ENCODE data around the gene TARS1.

The TARS1 gene

GRCh38 chr5:33411498-33411897 is 29.3 kb upstream of the TARS1 start:
- no peaks in the 10 kb centered on the region for H3K79me1 ChIP-seq (ENCODE audit: low read length)
- DNase-seq: no peak
- peaks cover 2% of the 10 kb centered on the region in 2 experiments for H3K4me1 ChIP-seq (ENCODE audit: control insufficient read depth in 1 of 2, insufficient read depth in 2 of 2, low read length in 2 of 2)
- no peak overlapping the region for H3K4ac ChIP-seq (ENCODE audit: low read depth, low read length)
- H4K8ac ChIP-seq (ENCODE audit: low read depth, low read length): no peak overlapping the region
- H3K18ac ChIP-seq (ENCODE audit: low read length): no peak overlapping the region
- no peak overlapping the region for H3K9ac ChIP-seq (ENCODE audit: low read length)
- H2AK5ac ChIP-seq (ENCODE audit: low read length): no peak overlapping the region
- no peak overlapping the region for H3K14ac ChIP-seq (ENCODE audit: low read length)
- H2BK120ac ChIP-seq (ENCODE audit: insufficient read depth, low read length, poor library complexity): no peak overlapping the region
- no peak overlapping the region for H4K91ac ChIP-seq (ENCODE audit: low read depth, low read length)
- H2BK5ac ChIP-seq (ENCODE audit: low read depth, low read length, poor library complexity): no peak overlapping the region
- H2AFZ ChIP-seq (ENCODE audit: insufficient read depth, low read length, poor library complexity): no peak overlapping the region
- no peak overlapping the region for H3K27ac ChIP-seq (ENCODE audit: low read depth, low read length)
- no CpG with 5 or more reads among the region's 1 CpG for WGBS (ENCODE audit: extremely low coverage, insufficient coverage, insufficient read length)
- no peaks in the 10 kb centered on the region for H3K9me3 ChIP-seq (ENCODE audit: insufficient read depth, low read depth, low read length)
- H4K12ac ChIP-seq (ENCODE audit: low read depth, low read length): no peak overlapping the region
- no peak overlapping the region for H3K4me3 ChIP-seq (ENCODE audit: low read depth, low read length)
- no peak overlapping the region for H2BK12ac ChIP-seq (ENCODE audit: low read length)
- H3K27me3 ChIP-seq (ENCODE audit: insufficient read depth, low read length): no peaks in the 10 kb centered on the region
- no peak overlapping the region for H3K23ac ChIP-seq (ENCODE audit: low read length)
- no peaks in the 10 kb centered on the region for H3K79me2 ChIP-seq (ENCODE audit: control insufficient read depth, insufficient read depth, low read length, poor library complexity)
- no peaks in the 10 kb centered on the region for H3K36me3 ChIP-seq (ENCODE audit: control insufficient read depth in 1 of 2, insufficient read depth in 2 of 2, low read length in 2 of 2)
- H3K4me2 ChIP-seq (ENCODE audit: low read length): no peak overlapping the region

GRCh38 chr5:33415811-33416354 is 24.9 kb upstream of the TARS1 start:
- no peak overlapping the region for H2BK120ac ChIP-seq (ENCODE audit: insufficient read depth, low read length, poor library complexity)
- H3K9ac ChIP-seq (ENCODE audit: low read length): no peak overlapping the region
- no CpG with 5 or more reads among the region's 4 CpGs for WGBS (ENCODE audit: extremely low coverage, insufficient coverage, insufficient read length)
- H4K8ac ChIP-seq (ENCODE audit: low read depth, low read length): no peak overlapping the region
- no peak overlapping the region for H4K12ac ChIP-seq (ENCODE audit: low read depth, low read length)
- H3K36me3 ChIP-seq (ENCODE audit: control insufficient read depth in 1 of 2, insufficient read depth in 2 of 2, low read length in 2 of 2): no peaks in the 10 kb centered on the region
- H3K4me3 ChIP-seq (ENCODE audit: low read depth, low read length): no peak overlapping the region
- no peaks in the 10 kb centered on the region for H3K4me1 ChIP-seq (ENCODE audit: control insufficient read depth in 1 of 2, insufficient read depth in 2 of 2, low read length in 2 of 2)
- H3K79me2 ChIP-seq (ENCODE audit: control insufficient read depth, insufficient read depth, low read length, poor library complexity): no peaks in the 10 kb centered on the region
- H2AK5ac ChIP-seq (ENCODE audit: low read length): no peak overlapping the region
- H2BK5ac ChIP-seq (ENCODE audit: low read depth, low read length, poor library complexity): no peak overlapping the region
- no peak overlapping the region for H2AFZ ChIP-seq (ENCODE audit: insufficient read depth, low read length, poor library complexity)
- no peaks in the 10 kb centered on the region for H3K79me1 ChIP-seq (ENCODE audit: low read length)
- no peaks in the 10 kb centered on the region for H3K27me3 ChIP-seq (ENCODE audit: insufficient read depth, low read length)
- H4K91ac ChIP-seq (ENCODE audit: low read depth, low read length): no peak overlapping the region
- H3K9me3 ChIP-seq (ENCODE audit: insufficient read depth, low read depth, low read length): no peaks in the 10 kb centered on the region
- H3K4me2 ChIP-seq (ENCODE audit: low read length): no peak overlapping the region
- no peak overlapping the region for H3K23ac ChIP-seq (ENCODE audit: low read length)
- no peak overlapping the region for H3K14ac ChIP-seq (ENCODE audit: low read length)
- no peak overlapping the region for H2BK12ac ChIP-seq (ENCODE audit: low read length)
- no peak overlapping the region for H3K27ac ChIP-seq (ENCODE audit: low read depth, low read length)
- DNase-seq: no peak
- no peak overlapping the region for H3K18ac ChIP-seq (ENCODE audit: low read length)
- no peak overlapping the region for H3K4ac ChIP-seq (ENCODE audit: low read depth, low read length)

- Histone ChIP-seq H3K4me1 (ENCODE audit: control insufficient read depth in 1 of 2, insufficient read depth in 2 of 2, low read length in 2 of 2) (no peaks in the 10 kb centered on the region), H4K12ac (ENCODE audit: low read depth, low read length) (no peak overlapping the region), H2BK5ac (ENCODE audit: low read depth, low read length, poor library complexity) (no peak overlapping the region), H3K9ac (ENCODE audit: low read length) (no peak overlapping the region), H2BK120ac (ENCODE audit: insufficient read depth, low read length, poor library complexity) (no peak overlapping the region), H3K4me2 (ENCODE audit: low read length) (no peak overlapping the region), H3K36me3 (ENCODE audit: control insufficient read depth in 1 of 2, insufficient read depth in 2 of 2, low read length in 2 of 2) (no peaks in the 10 kb centered on the region), H2AFZ (ENCODE audit: insufficient read depth, low read length, poor library complexity) (no peak overlapping the region), H3K4me3 (ENCODE audit: low read depth, low read length) (no peak overlapping the region), H3K9me3 (ENCODE audit: insufficient read depth, low read depth, low read length) (no peaks in the 10 kb centered on the region), H3K79me2 (ENCODE audit: control insufficient read depth, insufficient read depth, low read length, poor library complexity) (no peaks in the 10 kb centered on the region), H3K79me1 (ENCODE audit: low read length) (no peaks in the 10 kb centered on the region), H3K4ac (ENCODE audit: low read depth, low read length) (no peak overlapping the region), H3K18ac (ENCODE audit: low read length) (no peak overlapping the region), H4K91ac (ENCODE audit: low read depth, low read length) (no peak overlapping the region), H3K27ac (ENCODE audit: low read depth, low read length) (no peak overlapping the region), H3K14ac (ENCODE audit: low read length) (no peak overlapping the region), H2AK5ac (ENCODE audit: low read length) (no peak overlapping the region), H3K27me3 (ENCODE audit: insufficient read depth, low read length) (no peaks in the 10 kb centered on the region), H3K23ac (ENCODE audit: low read length) (no peak overlapping the region), H2BK12ac (ENCODE audit: low read length) (no peak overlapping the region), H4K8ac (ENCODE audit: low read depth, low read length) (no peak overlapping the region)
- DNase-seq: no peak
Observed at GRCh38 chr5:33417632-33418031, 23.1 kb upstream of the TARS1 start.

- H2BK12ac ChIP-seq (ENCODE audit: low read length): no peak overlapping the region
- no peak for DNase-seq
- no peak overlapping the region for H2BK5ac ChIP-seq (ENCODE audit: low read depth, low read length, poor library complexity)
- H4K91ac ChIP-seq (ENCODE audit: low read depth, low read length): no peak overlapping the region
- H3K36me3 ChIP-seq (ENCODE audit: control insufficient read depth in 1 of 2, insufficient read depth in 2 of 2, low read length in 2 of 2): no peaks in the 10 kb centered on the region
- no peaks in the 10 kb centered on the region for H3K27me3 ChIP-seq (ENCODE audit: insufficient read depth, low read length)
- no peaks in the 10 kb centered on the region for H3K4me1 ChIP-seq (ENCODE audit: control insufficient read depth in 1 of 2, insufficient read depth in 2 of 2, low read length in 2 of 2)
- no peaks in the 10 kb centered on the region for H3K79me2 ChIP-seq (ENCODE audit: control insufficient read depth, insufficient read depth, low read length, poor library complexity)
- no peak overlapping the region for H3K4me2 ChIP-seq (ENCODE audit: low read length)
- no peak overlapping the region for H2AFZ ChIP-seq (ENCODE audit: insufficient read depth, low read length, poor library complexity)
- WGBS (ENCODE audit: extremely low coverage, insufficient coverage, insufficient read length): 100% methylated on average over 1 of the region's 5 CpGs
- no peak overlapping the region for H4K12ac ChIP-seq (ENCODE audit: low read depth, low read length)
- no peak overlapping the region for H2AK5ac ChIP-seq (ENCODE audit: low read length)
- H2BK120ac ChIP-seq (ENCODE audit: insufficient read depth, low read length, poor library complexity): no peak overlapping the region
- H3K18ac ChIP-seq (ENCODE audit: low read length): no peak overlapping the region
- H3K79me1 ChIP-seq (ENCODE audit: low read length): no peaks in the 10 kb centered on the region
- no peak overlapping the region for H3K9ac ChIP-seq (ENCODE audit: low read length)
- no peak overlapping the region for H3K4ac ChIP-seq (ENCODE audit: low read depth, low read length)
- H3K27ac ChIP-seq (ENCODE audit: low read depth, low read length): no peak overlapping the region
- H3K23ac ChIP-seq (ENCODE audit: low read length): no peak overlapping the region
- H4K8ac ChIP-seq (ENCODE audit: low read depth, low read length): no peak overlapping the region
- no peak overlapping the region for H3K14ac ChIP-seq (ENCODE audit: low read length)
- H3K9me3 ChIP-seq (ENCODE audit: insufficient read depth, low read depth, low read length): no peaks in the 10 kb centered on the region
- H3K4me3 ChIP-seq (ENCODE audit: low read depth, low read length): no peak overlapping the region
Observed at GRCh38 chr5:33420946-33421345, 19.8 kb upstream of the TARS1 start.
